ENCODE measurements around the gene ENKUR. TPM values are rescaled to one million over a fixed set of nuclear protein-coding genes. Genes with fewer than 3 reads are reported as not detected.
"Not testable (repeated sequence)": the region's sequence is repeated elsewhere in the genome, so short reads cannot be mapped to it uniquely, and the experiment has no call there.

ENKUR gene
- total RNA-seq, 4 donors from 2014 or later = not detected

DNA sequence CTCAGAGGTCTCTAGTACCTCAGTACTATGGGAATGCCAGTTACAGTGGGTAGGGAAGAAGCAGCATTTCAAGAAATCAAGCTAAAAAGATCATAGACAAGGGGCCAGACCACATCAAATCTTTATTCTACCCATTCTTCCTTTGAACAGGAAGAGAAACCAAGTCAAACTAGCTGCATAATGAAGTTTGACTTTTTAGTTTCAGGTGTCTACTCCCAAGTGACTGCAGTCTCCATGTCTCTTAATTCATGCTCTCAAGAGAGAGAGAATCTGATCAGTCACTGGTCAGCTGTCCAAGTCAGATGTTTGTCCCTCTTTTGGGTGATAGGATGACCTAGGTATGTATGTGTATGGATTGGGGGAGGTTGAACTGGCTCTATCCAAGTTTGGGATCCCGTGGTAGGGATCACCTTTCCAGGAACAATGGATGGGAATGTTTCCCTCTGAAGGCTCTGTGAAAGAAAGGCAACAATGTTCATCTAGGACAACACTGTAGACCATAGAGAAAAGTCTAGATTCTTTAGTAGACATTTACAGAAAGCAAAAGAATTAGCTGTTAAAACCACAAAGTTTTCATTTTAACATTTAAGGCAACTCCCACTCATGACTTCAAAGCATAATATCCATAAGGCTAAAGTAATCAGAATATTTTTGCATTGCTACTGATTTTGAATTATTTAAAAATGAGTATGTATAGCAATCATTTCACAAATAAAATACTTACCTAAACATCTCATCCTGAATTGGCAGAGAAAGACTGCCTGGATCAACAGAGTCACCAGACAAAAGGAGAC lies 33.4 kb downstream of the ENKUR start:
- ATAC-seq (ENCODE audit: low FRiP score) (no peak), DNase-seq (ENCODE audit: low spot score) (no peak)
- TF ChIP-seq, protein P1, sequence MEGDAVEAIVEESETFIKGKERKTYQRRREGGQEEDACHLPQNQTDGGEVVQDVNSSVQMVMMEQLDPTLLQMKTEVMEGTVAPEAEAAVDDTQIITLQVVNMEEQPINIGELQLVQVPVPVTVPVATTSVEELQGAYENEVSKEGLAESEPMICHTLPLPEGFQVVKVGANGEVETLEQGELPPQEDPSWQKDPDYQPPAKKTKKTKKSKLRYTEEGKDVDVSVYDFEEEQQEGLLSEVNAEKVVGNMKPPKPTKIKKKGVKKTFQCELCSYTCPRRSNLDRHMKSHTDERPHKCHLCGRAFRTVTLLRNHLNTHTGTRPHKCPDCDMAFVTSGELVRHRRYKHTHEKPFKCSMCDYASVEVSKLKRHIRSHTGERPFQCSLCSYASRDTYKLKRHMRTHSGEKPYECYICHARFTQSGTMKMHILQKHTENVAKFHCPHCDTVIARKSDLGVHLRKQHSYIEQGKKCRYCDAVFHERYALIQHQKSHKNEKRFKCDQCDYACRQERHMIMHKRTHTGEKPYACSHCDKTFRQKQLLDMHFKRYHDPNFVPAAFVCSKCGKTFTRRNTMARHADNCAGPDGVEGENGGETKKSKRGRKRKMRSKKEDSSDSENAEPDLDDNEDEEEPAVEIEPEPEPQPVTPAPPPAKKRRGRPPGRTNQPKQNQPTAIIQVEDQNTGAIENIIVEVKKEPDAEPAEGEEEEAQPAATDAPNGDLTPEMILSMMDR (IDR thresholded peaks at IDR 0.05) = no peak

DNA sequence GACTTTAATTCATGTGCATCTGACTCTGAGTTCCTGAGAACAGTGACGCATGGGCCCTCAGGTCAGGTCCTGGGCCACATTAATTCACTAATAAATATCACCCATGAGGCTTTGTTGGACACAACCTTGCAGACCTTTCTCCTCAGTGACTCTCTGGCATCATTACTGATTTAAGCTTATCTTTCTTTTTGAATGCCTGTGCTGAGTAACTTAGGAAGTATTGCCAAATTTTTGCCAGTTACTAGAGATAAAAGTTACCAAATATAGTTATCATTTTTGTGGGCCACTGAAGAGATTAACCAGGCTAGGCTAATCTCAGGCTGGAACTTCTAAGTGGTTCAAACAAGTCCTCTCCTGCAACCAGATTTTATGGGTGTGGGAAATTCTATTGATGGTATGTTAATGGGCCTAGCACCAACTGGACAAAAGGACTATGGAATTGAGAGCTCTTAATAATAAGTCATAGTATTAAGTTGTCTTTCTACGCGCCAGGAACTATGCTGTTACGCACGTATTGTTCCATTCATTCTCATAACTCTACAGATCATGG lies 34.7 kb downstream of the ENKUR start:
- TF ChIP-seq, protein P1 (IDR thresholded peaks at IDR 0.05) = no peak
- ATAC-seq (ENCODE audit: low FRiP score) = peak; percentile 78
- no peak for DNase-seq (ENCODE audit: low spot score)

DNA sequence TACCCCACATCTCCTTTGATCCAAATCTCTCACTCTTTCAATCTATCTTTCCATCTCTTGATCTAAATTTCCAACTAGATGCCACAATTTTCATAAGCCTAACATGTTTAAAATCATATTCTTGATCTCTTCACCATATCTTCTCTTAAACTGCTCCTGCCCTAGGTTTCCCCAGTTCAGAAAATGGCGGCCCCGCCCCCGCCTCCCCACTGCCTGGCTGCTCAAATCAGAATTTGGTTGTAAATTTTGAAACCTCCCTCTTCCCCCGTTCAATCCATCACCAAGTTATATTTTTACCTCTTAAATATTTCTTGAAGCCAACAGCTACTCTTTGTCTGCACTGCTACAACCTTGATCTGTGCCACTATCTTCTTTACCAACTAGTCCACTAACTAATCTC lies 36.3 kb downstream of the ENKUR start:
- TF ChIP-seq, protein P1 (IDR thresholded peaks at IDR 0.05) = no peak
- ATAC-seq (ENCODE audit: low FRiP score) = no peak
- DNase-seq (ENCODE audit: low spot score) = no peak

DNA sequence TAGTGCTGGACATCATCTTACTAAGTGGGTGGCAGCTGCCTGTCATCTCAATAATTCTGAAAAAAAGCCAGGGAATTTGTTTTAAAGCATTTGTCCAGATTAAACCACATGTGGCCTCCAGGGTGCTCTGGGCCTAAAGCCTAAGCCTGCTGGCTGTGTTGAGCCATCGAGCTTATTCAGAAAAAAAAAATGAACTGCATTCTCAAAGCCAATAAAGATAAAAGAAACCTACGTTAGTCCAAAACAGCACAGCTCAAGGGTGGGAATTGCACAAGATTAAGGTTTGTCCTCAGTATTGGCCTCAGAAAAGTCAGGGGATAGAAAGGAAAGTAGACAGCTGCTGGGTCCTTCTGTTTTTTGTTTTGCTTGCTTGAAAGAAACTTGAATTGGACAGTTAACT lies 41.0 kb downstream of the ENKUR start:
- ATAC-seq (ENCODE audit: low FRiP score) (peak; percentile 90), DNase-seq (ENCODE audit: low spot score) (no peak)
- TF ChIP-seq, protein P1 (IDR thresholded peaks at IDR 0.05) = no peak

DNA sequence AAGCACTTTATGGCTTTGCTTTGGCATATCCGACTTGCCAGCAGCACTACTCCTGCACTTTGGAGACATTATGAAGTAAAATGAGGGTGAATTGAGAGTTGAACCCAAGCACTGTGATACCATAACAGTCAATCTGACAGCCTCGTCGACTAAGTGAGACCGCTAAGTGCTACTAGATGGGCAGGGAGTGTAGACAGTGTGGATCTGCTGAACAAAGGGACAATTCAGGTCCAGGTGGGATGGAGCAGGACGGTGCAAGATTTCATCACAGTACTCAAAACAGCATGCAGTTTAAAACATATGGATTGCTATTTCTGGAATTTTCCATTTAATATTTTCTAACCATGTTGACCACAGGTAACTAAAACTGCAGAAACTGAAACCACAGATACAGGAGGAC lies 42.8 kb downstream of the ENKUR start:
- no peak for DNase-seq (ENCODE audit: low spot score)
- ATAC-seq (ENCODE audit: low FRiP score) = no peak
- TF ChIP-seq, protein P1 (IDR thresholded peaks at IDR 0.05) = no peak

DNA sequence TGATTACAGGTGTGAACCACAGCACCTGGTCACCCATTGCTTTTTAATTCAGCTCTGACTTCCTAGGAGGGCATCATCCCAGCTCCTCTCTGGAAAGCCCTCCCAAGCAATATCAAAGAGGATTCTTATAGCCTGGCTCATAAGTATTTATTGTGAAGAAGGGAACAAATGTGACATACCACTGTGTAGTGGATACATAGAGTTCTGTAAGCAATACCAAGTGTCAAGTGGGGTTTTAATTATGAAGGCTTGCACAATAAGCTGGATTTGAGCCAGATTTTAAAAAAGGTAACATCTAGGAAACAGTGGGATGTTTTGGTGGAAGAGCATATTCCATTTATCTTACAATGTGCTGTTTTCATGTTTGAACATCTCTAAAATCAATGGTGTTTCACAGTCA lies 44.6 kb downstream of the ENKUR start:
- TF ChIP-seq, protein P1 (IDR thresholded peaks at IDR 0.05) = no peak
- DNase-seq (ENCODE audit: low spot score) (no peak), ATAC-seq (ENCODE audit: low FRiP score) (no peak)

DNA sequence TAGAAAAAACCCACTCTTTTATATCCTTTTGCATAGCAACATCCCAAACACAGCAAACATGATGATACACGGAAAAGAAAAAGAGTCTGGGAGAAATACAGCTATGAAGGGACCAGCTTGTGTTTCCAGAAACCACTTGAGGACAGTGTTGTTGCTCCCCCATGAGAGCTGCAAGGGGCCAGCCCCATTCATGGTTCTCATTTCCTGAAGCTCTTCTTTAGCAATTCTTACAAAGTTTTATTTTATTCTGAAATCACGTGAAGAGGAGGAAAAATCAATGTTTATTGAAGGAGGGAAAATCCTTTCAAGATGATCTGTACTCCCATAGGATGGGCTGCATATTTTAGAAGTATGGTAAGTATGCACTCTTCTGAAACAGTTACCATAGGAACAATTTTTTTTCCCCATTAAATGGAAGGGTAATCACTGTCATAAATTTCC lies 46.1 kb downstream of the ENKUR start:
- ATAC-seq (ENCODE audit: low FRiP score) (no peak), DNase-seq (ENCODE audit: low spot score) (no peak)
- TF ChIP-seq, protein P1 (IDR thresholded peaks at IDR 0.05) = no peak

DNA sequence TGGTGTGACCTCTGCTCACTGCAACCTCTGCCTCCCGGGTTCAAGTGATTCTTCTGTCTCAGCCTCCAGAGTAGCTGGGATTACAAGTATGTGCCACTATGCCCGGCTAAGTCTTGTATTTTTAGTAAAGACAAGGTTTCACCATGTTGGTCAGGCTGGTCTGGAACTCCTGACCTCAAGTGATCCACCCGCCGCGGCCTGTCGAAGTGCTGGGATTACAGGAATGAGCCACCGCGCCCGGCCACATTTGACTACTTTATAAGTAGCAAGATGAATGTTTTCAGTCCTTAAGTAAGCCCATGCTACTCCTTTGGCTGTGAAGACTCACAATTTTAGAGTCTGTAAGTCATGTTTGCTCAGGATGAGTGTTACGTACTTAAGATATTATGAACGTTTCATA lies 47.0 kb downstream of the ENKUR start:
- not testable (repeated sequence) for ATAC-seq (ENCODE audit: low FRiP score); DNase-seq (ENCODE audit: low spot score)
